ENCODE data around the gene PLCH2. TPM values are rescaled to one million over a fixed set of nuclear protein-coding genes. Genes with fewer than 3 reads are reported as not detected.

PLCH2 gene, protein sequence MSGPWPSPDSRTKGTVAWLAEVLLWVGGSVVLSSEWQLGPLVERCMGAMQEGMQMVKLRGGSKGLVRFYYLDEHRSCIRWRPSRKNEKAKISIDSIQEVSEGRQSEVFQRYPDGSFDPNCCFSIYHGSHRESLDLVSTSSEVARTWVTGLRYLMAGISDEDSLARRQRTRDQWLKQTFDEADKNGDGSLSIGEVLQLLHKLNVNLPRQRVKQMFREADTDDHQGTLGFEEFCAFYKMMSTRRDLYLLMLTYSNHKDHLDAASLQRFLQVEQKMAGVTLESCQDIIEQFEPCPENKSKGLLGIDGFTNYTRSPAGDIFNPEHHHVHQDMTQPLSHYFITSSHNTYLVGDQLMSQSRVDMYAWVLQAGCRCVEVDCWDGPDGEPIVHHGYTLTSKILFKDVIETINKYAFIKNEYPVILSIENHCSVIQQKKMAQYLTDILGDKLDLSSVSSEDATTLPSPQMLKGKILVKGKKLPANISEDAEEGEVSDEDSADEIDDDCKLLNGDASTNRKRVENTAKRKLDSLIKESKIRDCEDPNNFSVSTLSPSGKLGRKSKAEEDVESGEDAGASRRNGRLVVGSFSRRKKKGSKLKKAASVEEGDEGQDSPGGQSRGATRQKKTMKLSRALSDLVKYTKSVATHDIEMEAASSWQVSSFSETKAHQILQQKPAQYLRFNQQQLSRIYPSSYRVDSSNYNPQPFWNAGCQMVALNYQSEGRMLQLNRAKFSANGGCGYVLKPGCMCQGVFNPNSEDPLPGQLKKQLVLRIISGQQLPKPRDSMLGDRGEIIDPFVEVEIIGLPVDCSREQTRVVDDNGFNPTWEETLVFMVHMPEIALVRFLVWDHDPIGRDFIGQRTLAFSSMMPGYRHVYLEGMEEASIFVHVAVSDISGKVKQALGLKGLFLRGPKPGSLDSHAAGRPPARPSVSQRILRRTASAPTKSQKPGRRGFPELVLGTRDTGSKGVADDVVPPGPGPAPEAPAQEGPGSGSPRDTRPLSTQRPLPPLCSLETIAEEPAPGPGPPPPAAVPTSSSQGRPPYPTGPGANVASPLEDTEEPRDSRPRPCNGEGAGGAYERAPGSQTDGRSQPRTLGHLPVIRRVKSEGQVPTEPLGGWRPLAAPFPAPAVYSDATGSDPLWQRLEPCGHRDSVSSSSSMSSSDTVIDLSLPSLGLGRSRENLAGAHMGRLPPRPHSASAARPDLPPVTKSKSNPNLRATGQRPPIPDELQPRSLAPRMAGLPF (N-terminal part only)
- polyA plus RNA-seq (5.7 and 6.6 TPM in 2 replicates), polyA minus RNA-seq (6.4 and 7.3 TPM in 2 replicates)

DNA sequence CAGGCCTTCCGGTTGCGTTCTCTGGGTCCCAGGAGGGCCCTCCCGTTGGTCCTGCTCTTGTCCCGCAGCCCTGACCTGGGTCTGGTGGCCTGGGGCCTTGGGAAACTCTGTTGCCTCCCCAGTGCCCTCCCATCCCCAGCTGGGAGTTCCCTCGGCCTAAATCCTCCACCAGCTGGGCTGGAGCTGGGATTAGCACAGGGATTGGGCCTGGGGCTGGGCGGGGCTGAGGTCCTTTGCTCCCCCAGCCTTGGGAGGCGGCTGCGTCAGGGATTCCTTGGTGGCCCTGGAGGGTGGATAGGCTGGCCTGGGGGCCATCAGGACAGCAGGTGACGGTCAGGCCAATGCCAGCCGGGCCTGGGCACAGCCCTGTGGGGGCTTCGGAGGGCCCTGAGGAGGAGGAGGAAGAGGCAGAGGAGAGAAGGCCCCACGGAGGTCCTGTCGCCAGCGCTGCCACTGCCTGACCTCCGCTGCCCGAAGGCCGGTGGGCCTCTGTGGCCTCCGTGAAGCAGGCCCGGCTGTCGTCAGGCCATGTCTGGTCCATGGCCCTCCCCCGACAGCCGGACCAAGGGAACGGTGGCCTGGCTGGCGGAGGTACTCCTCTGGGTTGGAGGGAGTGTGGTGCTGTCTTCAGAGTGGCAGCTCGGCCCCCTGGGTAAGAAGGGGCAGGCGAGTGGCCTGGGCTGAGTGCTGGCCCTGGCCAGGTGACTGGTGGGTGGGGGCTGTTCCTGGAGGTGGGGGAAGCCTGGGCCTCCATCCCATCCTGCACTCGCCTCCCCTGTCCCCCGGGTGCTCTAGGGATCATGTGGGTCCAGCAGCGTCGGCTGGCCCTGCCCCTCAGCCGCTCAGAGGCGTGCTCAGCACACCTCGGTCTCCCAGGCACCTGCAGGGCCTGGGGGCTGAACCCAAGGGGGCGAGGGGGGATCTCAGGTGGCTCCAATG lies at the start of gene PLCH2:
Gene PLCH2 (plus strand): TSS at position 229 of the 939 bp plus-strand sequence. CDS start 300 bp downstream, at position 529.
- TF ChIP-seq EP300 (conservative IDR thresholded peaks at IDR 0.05; ENCODE audit: poor library complexity, severe bottlenecking): no peak
- TF ChIP-seq SMC3 (conservative IDR thresholded peaks at IDR 0.05; ENCODE audit: poor library complexity): no peak
- TF ChIP-seq RAD21 (conservative IDR thresholded peaks at IDR 0.05): no peak
- no peak for TF ChIP-seq EZH2 (IDR thresholded peaks at IDR 0.05; ENCODE audit: borderline replicate concordance, insufficient read depth, low read length, poor library complexity, severe bottlenecking)
- no peak for TF ChIP-seq MXI1 (conservative IDR thresholded peaks at IDR 0.05; ENCODE audit: poor library complexity, severe bottlenecking)
- TF ChIP-seq, protein P1, sequence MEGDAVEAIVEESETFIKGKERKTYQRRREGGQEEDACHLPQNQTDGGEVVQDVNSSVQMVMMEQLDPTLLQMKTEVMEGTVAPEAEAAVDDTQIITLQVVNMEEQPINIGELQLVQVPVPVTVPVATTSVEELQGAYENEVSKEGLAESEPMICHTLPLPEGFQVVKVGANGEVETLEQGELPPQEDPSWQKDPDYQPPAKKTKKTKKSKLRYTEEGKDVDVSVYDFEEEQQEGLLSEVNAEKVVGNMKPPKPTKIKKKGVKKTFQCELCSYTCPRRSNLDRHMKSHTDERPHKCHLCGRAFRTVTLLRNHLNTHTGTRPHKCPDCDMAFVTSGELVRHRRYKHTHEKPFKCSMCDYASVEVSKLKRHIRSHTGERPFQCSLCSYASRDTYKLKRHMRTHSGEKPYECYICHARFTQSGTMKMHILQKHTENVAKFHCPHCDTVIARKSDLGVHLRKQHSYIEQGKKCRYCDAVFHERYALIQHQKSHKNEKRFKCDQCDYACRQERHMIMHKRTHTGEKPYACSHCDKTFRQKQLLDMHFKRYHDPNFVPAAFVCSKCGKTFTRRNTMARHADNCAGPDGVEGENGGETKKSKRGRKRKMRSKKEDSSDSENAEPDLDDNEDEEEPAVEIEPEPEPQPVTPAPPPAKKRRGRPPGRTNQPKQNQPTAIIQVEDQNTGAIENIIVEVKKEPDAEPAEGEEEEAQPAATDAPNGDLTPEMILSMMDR (IDR thresholded peaks at IDR 0.05; ENCODE audit: poor library complexity, severe bottlenecking): no peak
- no peak for TF ChIP-seq POLR2AphosphoS5 (IDR thresholded peaks at IDR 0.05)
- TF ChIP-seq, protein P2, sequence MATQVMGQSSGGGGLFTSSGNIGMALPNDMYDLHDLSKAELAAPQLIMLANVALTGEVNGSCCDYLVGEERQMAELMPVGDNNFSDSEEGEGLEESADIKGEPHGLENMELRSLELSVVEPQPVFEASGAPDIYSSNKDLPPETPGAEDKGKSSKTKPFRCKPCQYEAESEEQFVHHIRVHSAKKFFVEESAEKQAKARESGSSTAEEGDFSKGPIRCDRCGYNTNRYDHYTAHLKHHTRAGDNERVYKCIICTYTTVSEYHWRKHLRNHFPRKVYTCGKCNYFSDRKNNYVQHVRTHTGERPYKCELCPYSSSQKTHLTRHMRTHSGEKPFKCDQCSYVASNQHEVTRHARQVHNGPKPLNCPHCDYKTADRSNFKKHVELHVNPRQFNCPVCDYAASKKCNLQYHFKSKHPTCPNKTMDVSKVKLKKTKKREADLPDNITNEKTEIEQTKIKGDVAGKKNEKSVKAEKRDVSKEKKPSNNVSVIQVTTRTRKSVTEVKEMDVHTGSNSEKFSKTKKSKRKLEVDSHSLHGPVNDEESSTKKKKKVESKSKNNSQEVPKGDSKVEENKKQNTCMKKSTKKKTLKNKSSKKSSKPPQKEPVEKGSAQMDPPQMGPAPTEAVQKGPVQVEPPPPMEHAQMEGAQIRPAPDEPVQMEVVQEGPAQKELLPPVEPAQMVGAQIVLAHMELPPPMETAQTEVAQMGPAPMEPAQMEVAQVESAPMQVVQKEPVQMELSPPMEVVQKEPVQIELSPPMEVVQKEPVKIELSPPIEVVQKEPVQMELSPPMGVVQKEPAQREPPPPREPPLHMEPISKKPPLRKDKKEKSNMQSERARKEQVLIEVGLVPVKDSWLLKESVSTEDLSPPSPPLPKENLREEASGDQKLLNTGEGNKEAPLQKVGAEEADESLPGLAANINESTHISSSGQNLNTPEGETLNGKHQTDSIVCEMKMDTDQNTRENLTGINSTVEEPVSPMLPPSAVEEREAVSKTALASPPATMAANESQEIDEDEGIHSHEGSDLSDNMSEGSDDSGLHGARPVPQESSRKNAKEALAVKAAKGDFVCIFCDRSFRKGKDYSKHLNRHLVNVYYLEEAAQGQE (IDR thresholded peaks at IDR 0.05; ENCODE audit: borderline replicate concordance): no peak
- TF ChIP-seq TAF1 (IDR thresholded peaks at IDR 0.05; ENCODE audit: low read depth): no peak
- Histone ChIP-seq H3K79me2 (replicated peaks; ENCODE audit: insufficient read depth, low read length) (no peaks in the 10 kb centered on the region), H3K36me3 (ENCODE audit: insufficient read depth, low read length) (no peaks in the 10 kb centered on the region), H3K9me3 (ENCODE audit: low read length) (no peaks in the 10 kb centered on the region), H3K9ac (ENCODE audit: low read length) (no peak within 1 kb of the TSS), H2AFZ (ENCODE audit: low read depth, low read length) (no peak within 1 kb of the TSS), H3K4me2 (ENCODE audit: low read length) (no peak within 1 kb of the TSS), H4K20me1 (ENCODE audit: insufficient read depth) (no peaks in the 10 kb centered on the region), H3K4me3 (ENCODE audit: low read length) (no peak within 1 kb of the TSS), H3F3A (ENCODE audit: insufficient read depth, low read length, poor library complexity, severe bottlenecking) (no peaks in the 10 kb centered on the region), H3K27ac (ENCODE audit: low read length) (no peak within 1 kb of the TSS), H3K9me2 (ENCODE audit: insufficient read depth, low read length) (no peaks in the 10 kb centered on the region), H3K27me3 (ENCODE audit: insufficient read depth, low read depth, low read length) (no peaks in the 10 kb centered on the region)
